ENCODE data around the gene DGKQ.
"Not testable (repeated sequence)": the region's sequence is repeated elsewhere in the genome, so short reads cannot be mapped to it uniquely, and the experiment has no call there.

DGKQ gene

DNA sequence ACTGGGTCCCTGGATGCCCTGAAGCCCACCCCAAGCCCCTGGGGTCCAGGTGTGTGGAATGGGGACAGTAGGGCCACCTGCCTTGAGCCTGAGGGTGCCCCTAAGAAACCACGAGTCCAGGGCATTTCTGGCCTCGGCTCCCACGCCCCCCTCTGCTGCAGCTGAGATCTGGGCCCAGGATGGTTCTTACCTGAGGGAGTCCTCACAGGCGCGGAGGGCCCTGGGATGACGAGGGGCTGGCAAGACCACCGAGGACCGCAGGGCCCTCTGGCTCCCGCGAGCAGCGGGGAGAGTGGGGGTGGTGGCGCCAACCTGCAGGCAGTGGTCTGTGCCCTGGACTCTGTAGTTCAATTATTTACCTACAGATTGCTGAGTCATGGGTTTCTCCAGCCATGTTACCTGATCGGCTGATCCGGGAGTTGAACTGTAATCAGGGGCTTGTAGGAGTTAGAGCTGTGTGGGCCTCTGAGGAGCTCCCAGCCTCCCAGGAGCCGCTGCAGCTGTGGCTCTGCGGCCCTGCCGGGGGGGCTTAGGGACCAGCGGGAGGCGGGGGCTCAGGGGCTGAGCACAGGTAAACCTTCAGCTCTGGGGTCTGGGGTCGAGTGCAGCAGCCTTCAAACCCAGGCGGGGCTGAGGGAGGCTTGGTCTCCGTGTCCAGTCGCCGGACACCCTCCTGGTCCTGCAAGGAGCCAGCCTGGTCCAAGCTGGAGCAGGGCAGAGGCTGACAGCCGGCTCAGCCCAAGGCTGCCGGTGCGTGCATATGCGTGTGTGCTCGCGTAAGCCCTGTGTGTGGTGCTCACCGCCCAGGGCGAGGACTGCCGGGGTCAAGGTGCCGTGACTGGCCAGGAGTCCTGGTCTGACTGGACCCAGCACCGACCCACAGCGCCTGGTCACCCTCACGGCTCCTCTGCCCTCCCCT lies 20.0 kb upstream of the DGKQ start, which contains the start of gene SLC26A1:
TSS of gene SLC26A1 (minus strand) at position 294 of the 919 bp plus-strand sequence. CDS start 1,701 bp downstream, outside the sequence.
- no peak for DNase-seq (ENCODE audit: low spot score)

DNA sequence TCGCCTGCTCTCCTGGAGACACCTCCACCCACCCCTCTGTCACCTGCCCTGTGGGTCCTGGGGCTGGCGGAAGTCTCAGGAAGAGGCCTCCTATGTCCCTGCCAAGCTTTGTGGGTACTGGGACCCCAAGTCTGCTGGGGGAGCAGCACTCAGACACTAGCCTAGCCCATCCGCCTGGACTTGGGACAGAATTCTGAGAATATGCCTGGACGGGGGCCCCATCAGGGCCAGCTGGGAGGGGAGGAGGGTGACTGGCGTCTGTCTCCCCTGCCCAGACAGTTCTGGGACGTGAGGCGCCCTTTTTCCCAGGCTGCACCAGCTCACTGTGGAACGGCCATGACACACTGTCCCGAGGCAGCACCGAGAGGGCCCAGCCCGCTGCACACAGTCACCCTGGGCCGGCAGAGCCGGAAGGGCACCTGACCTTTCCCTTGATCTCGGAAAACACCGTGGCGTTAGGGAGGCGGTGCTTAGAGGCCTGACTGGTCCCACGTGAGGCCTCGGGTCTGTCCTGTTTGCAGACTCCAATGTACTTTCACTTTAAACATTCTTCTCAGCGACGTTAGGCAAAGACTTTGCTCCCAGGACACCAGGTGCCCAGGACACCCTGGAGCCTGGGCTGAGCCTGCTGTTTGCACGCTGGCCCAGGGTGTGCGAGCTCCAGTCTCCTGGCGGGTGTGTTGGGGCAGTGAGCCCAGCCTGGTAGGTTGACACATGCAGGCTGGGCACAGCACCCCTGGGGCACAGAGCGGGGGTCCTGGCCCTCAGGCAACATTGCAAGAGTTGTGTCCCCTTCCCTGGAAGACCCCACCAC lies 19.1 kb upstream of the DGKQ start:
- DNase-seq (ENCODE audit: low spot score), result no peak

DNA sequence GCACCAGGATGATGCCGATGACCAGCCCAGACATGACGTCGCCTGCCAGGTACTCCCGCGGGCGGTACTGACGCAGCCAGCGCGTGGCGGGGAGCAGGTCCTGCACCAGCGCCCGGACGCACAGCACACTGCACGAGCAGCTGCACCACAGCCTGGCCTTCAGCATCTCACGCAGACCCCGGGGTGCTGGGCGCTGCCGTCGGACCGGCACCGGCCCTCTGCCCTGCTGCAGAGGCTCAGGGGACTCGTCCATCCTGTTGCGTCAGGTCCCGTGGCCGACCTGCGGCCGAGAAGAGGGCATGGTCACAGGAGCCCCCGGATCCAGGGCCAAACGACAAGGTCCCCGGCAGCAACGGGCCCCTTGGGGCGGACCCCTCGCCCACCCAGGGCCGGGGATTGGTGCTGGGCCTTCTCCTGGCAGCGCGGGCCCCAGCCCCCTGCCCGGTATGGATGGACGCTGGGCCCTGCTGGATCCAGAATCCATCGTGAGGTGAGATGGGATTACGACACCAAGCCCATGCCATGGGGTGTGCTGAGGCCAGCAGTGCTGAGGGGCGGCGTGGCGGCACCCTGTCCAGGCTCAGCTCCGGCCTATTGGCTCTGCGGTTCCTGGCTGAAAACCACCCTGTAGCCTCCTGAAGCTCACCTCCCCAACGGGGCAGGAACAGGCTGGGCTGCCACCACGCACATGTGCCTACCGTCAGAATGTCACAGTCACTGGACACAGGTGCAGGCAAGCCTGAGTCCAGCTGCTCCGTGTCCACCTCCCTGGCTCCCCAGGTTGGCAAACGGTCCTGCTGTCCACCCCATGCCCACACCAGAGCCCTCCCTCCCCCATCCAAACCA lies 18.3 kb upstream of the DGKQ start:
- DNase-seq (ENCODE audit: low spot score), result no peak

DNA sequence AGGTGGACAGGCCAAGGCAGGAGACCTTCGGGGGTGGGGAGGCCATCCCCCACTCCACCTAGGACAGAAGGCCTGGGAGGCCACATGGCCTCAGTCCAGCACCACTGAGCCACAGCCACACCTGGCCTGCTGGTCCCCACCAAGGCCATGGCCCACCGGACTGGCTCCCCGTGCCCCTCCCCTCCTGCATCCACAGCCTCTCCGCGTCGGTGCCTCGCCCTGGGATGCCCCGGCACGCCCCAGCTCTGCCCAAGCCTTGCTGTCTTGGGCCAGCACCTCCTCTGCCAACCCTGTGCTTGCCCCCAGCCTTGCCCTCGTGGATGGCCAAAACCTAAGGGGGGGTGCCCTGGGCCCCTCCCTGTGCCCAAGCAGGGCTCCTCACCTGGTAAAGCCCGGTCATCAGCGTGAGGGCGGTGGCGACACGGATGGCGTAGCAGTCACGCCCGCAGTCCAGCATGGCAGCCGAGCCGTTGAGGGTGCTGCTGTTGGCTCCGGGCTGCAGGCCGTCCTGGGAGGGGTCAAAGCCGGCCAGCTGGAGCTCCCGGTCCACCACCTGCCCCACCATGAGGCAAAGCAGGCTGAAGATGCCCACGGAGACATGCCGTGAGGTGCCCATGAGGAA lies 17.5 kb upstream of the DGKQ start:
- no peak for DNase-seq (ENCODE audit: low spot score)

DNA sequence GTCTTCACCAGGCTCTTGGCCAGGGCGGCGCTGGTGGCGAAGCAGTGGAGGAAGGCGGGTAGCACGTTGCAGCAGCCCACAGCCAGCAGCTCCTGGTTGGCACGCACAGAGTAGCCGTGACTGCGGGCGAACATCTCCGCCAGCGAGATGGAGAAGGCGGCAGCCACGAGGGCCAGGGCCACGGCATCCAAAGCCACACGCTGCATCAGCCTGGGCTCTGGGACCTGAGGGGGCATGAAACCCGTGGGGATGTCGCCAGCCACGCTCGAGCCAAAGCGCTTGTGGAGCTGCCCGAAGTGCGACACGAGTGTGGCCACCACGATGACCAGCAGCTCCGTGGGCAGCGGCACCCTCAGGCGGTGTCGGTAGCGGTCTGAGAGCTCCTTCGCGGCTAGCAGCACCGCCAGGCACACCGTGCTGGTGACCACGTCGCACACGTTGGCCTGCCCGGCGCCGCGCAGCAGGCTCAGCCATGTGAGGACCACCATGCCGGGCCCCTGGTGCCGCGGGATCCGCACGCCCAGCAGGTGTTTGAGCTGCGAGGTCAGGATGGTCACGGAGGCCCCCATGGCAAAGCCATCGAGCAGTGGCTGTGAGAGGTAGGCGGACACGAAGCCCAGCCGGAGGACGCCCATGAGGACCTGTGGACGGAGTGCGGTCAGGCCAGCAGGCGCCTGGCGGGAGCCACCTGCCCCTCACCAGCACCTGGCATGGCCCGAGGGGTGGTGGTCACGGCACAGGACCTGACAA lies 16.5 kb upstream of the DGKQ start:
- DNase-seq (ENCODE audit: low spot score), result no peak

DNA sequence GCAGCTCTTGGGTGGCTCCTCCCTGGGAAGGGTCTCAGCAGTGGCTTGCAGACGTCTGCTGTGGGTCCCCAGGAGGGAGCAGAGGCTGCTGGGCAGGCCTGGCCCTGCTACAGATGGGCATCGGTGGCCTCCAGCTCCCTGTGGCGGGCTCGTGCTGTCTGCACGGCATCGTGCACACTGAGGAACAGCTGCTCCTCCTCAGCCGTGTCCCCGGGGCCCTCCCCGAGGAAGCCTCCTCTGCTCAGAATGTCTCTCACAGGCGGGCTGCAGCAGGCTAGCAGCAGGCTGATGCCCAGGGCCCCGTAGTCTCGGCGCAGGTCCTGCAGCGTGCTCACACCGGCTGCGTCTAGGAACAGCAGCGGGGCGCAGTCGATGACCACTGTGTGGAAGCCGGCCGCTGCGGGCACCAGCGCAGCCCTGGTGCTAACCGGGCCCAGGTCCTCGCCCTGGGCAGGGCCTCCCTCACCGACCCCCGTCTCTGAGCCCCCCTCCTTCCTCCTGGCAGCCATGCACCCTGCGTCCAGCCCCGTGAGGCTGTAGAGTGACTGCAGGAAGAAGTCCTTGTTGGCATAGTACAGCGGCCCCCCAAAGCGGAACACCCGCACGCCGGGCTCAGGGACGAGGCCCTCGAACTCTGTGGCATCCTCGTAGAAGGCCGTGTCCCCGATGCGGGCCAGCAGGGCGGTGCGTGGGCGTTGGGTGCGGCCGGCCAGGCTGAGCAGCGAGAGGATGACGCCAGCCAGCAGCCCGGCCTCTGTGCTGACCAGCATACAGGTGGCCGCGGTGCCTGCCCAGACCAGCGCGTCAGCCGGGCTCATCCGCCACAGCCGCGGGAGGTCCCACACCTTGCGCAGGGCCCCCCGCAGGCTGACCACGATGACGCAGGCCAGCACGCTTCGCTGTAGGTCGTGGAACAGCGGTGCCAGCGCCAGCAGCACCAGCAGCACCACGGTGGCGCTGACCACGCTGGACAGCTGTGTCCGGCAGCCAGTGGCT lies 15.7 kb upstream of the DGKQ start:
- no peak for DNase-seq (ENCODE audit: low spot score)

DNA sequence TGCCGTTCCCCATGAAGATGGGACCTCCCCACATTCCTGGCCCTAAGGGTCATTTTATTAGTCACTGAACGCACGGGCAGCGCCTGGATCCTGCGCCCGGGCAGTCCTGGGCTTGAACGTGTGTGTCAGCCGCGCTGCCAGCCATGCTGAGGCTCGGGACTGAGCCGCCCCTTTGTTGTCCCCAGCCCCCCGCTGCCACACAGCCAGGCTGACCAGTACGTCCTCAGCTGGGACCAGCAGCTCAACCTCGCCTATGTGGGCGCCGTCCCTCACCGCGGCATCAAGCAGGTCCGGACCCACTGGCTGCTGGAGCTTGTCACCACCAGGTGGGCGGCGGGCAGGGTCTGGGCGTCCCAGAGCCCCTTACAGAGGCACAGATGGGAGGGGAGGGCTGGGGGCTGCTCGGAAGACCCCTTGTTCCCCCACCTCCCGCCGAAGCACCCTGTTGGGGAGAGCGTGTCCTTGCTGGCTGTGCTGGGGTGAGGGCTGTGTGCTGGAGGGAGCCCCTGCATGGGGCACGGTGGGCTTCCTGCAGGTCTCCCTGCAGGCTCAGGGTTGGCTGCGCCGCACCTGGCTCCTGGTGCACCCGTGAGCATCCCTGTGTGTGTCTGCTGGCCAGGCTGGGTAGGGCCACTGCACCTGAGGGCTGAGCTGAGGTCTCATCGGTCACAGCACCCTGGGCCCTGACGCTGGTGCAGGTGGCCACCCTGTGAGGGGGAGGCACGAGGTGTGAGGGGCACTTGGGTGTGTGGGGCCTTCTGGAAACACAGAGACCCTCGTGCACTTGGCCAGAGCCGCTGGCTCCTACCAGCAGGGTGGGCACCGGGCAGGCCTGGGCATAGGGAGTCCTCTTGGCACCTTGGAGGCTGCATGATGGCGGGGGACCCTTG lies 14.5 kb upstream of the DGKQ start:
- DNase-seq (ENCODE audit: low spot score), result no peak

DNA sequence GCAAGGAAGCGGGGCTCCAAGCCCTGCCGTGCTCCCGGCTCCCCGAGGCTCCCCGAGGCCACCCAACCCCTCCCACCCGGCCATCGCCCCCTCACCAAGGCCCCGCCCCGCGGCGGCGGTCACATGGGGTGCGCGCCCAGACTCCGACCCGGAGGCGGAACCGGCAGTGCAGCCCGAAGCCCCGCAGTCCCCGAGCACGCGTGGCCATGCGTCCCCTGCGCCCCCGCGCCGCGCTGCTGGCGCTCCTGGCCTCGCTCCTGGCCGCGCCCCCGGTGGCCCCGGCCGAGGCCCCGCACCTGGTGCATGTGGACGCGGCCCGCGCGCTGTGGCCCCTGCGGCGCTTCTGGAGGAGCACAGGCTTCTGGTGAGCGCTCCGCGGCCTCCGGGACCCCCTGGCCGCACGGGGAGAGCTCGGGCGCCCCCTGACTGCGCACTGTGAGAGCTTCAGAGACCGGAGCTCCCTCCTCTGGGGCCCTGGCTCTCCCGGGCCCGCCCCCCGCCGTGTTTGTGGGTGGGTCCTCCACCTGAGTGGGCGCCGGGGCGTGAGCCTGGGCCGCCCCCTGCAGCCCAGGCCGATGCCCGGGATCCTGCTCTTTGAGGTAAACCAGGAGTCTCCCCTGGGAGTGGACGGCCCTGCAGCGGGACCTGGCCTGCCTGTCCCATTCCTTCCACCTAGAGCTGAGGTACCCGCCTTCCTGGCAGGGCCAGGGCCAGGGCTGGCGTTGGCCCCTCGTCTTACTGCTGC lies 13.7 kb upstream of the DGKQ start, which contains the start of gene IDUA:
TSS of gene IDUA (plus strand) at position 166 of the 745 bp plus-strand sequence. CDS start at position 207, 41 bp downstream.
- DNase-seq (ENCODE audit: low spot score), result peak; percentile 63

DNA sequence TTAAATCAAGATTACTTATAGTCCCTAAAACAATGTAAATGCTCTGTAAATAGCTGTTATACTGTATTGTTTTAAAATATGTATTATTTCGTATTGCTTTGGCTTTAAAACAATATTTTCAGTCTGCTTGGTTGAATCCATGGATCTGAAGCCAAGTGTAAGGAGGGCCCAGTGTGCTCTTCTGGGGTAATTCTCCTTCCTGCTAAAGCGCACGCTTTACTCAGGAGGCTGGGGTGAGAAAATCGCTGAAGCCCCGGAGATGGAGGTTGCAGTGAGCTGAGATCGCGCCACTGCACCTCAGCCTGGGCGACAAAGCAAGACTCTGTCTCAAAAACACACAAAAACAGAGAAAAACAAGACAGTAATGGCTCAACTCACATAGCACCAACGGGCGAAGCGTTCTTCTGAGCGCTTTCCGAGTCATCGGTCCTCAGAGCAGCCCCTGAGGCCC lies 13.1 kb upstream of the DGKQ start:
- peak; percentile 26 for DNase-seq (ENCODE audit: low spot score)

DNA sequence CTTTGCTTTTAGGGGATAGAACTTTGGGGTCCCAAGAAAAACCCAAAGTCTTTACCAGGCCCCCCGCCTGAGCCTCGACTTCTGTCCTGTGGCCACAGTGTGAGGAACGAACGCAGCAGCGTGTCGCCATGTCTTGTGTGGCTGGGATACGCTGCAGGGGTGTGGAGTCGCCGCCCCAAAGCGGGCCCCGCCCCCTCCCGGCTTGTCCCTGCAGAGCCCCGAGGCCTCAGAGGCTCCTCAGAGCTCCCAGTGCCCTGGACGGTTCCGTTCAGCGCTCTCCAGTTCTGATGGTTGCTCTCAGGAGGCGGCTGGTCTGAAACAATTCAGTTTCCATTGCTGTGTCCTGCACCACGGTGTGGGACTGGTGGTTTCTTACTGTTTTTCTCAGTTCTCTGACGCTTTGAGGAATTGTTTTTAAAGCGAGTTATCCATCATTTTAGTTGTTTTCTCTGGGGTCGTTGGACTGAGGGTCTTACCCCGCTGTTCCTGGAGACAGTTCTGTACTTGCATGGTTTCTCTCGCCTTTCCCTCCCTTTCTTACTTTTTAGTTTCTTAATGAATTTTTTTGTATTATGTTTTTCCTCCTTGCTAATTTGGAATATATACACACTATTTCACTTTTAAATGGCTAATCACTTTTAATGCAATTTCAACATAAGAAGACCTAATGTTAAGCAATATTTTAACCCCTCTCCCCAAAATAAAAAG lies 11.9 kb upstream of the DGKQ start:
- no peak for DNase-seq (ENCODE audit: low spot score)

DNA sequence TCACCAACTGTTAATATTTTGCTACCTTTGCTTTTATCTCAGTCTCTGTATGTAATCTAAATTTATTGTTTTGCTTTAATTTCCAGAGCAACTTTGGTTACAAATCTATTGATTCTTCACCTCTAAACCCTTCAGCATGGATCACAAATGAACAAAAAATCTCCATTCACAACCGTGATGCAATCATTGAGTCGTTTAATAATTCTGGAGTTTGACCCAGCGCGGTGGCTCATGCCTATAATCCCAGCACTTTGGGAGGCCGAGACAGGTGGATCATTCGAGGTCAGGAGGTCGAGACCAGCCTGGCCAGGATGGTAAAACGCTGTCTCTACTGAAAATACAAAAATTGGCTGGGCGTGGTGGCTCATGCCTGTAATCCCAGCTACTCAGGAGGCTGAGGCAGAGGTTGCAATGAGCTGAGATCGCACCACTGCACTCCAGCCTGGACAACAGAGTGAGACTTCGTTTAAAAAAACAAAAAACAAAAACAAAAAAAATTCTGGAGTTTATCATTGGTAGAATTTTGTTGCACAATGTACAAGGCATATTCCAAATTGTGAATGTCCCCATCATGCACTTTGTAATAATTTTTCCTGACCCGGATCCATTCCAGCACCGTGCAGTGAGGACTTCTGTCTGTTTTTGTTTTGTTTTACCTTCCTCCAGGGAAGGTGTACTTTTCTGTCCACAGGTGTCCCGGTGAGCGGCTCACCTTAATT lies 11.1 kb upstream of the DGKQ start:
- DNase-seq (ENCODE audit: low spot score), result no peak

DNA sequence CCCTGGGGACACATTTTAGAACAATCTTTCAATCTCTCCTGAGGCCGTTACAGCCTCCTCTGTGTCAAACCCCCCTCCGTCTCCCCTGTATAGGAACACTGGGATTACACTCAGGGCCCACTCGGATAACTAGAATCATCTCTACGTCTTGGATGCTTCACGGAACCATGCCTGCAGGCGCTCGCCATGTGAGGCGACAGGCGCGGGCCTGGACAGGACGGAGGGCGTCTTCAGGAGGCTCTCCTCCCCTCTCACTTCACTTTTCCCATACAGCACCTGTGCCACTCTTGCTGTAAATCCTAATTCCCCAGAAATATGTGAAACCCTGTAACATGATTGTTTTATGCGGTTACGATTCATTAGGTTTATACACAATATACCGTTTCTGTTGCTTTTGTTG lies 9.4 kb upstream of the DGKQ start:
- no peak for DNase-seq (ENCODE audit: low spot score)

DNA sequence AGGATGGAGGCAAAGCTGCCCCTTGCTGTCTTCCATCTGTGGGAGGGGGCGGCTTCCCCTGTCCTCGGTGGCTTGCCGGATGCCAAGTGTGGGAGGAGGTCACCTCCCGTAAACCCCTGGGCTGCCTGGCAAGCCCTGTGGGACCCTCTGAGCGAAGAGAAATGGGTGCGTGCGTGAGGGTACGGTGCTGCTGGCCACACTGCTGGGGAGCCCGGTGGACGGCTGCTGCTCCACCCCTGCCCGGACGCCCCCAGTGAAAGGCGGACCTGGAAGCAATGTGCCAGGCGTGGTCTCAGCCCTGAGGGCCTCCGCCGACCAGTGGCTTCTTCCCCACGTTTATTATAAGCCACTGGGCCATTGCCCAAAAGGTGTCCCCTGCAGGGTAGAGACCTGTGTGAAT lies 8.9 kb upstream of the DGKQ start:
- no peak for DNase-seq (ENCODE audit: low spot score)

DNA sequence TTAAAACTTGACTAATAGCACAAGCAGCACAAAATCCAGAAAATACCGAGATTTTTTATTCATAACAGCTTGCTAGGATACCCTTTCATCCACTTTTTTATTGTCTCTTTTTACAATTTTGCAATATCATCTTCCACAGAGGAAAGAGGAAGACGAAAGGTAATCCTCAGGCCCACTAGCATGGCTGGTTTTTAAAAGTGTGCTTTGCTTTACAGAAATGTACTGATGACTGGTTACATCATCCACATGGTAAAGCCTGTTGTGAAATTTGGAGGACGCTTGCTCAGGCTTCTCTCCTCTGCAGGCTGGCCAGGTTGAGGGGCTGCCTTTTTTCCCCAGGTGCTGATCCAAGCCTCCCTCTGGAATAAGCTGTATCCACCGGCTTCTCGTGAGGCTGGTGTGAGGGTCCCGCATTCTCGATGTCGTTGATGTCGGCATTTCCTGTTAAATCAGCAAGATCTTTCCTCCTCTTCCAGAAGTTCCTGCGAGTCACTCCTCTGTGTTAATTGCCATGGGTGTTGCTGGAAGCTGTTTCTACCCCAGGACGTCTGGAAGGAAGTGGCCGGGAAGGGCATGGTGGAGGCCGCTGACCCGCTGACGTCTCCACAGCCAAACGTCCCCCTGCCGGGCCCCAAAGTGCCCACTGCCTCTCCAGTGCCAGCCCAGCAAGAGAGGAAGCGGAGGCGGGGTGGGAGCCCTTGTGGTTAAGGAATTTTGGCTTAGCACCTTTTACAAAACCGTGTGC lies 5.8 kb upstream of the DGKQ start:
- no peak for DNase-seq (ENCODE audit: low spot score)

DNA sequence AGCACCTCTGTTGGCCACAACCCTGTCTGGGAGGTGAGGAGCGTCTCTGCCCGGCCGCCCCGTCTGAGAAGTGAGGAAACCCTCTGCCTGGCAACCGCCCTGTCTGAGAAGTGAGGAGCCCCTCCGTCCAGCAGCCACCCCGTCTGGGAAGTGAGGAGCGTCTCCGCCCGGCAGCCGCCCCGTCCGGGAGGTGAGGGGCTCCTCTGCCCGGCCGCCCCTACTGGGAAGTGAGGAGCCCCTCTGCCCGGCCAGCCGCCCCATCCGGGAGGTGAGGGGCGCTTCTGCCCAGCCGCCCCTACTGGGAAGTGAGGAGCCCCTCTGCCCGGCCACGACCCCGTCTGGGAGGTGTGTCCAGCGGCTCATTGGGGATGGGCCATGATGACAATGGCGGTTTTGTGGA lies 2.6 kb upstream of the DGKQ start:
- DNase-seq (ENCODE audit: low spot score), result not testable (repeated sequence)

DNA sequence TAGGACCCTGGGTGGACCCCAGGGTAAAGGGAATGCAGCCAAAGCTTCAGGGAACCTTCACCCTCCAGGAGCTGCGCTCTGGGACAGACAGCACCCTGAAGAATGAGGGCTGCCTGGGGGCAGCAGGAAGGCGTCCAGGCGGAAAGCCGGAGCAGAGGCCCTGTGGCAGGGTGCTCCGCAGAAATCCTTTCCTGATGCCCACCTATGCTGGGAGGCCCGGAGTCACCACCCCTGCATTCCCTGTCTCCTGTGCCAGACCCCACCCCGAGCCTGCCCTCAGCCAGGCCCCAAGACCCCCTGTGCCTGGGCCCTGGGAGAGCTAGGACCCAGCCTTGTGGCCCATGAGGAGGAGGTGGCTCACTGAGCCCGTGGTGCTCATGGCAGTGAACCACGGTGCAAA lies 1.3 kb upstream of the DGKQ start:
- no peak for DNase-seq (ENCODE audit: low spot score)
